Daoy (cell line): ENCODE data around the gene CHKB. TPM values are rescaled to one million over a fixed set of nuclear protein-coding genes. Genes with fewer than 3 reads are reported as not detected.

Source experiments
- DNase-seq: peaks from one replicate; pipeline ENCODE4 v3.0.0-alpha.2; 2015; ENCODE audit warnings: low read depth
- total RNA-seq: library from RNA; depleted of rRNA; stranded (reverse); fragments of >200 nt; shearing (Covaris generic); gene quantifications from 2 replicates; pipeline ENCODE4 v1.2.3, GENCODE V29; 2014

CHKB gene
- total RNA-seq, 1 experiment from 2014 or later, result 18.3 TPM

- DNase-seq, result no peak
Measured at GRCh38 chr22:50600538-50600937, 17.9 kb upstream of the CHKB start, which contains the start of gene MAPK8IP2. TSS of gene MAPK8IP2 (plus strand) at chr22:50600793. CDS start at chr22:50600819, 26 bp downstream.

GRCh38 chr22:50599816-50600455, 17.3 kb upstream of the CHKB start:
- DNase-seq, result peak; percentile 60

DNA sequence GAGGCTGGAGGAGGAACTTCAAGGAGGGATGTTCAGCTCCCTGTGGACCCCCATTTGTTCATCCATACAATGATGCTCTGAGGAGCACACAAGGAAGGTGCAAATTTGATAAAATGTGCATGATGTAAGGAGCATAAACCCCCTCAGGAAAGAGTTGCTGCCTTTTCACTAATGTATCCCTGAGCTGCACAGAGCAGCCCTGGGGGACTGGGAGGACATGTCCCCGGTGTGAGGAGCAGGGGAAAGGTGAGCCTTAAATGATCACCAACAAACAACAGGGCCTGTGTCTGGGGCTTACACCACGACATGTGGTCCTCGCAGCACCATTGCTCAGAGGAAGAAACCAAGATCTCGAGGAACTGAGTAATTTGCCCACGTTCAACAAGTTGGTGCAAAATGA, 14.4 kb upstream of the CHKB start:
- DNase-seq, result no peak

GRCh38 chr22:50595189-50595588, 12.5 kb upstream of the CHKB start:
- DNase-seq, result no peak

DNA sequence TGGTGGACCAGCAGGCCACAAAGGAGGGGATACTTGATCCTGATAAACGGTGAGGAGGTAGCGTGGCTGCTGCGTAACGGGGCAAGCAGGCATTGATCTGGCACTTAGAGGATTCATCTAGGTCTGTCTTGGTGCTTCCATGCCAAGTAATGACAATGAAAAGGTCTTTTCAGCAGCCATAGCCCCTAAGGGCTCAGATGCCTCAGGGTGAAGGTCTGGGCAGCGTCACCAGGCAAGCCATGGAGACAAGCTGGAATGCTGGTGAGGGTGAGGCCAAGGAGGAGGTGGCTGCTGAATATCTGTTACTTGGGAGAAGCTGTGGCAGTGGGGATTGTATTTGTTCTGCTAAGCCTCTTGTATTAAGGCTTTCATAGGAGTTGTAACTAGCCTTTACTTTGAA, 4.8 kb upstream of the CHKB start:
- DNase-seq, result no peak

DNA sequence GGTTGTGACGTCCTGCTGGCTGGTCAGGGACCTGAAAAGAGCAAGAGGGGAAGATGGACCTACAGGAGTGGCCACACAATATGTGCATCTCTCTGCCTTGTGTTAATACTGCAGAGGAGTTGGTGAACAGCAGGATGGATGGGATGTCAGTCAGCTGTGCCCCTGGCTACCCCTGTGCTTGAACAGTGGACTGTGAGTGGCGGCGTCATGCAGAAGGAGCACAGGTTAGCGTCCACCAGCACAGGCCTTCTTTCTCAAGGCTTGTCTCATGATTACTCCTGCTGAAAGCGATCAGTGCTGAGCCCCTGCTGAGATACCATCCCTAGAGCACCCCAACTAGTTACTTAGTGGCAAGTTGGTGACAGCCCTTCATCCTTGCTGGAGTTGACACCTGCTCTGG, 3.8 kb upstream of the CHKB start:
- no peak for DNase-seq

DNA sequence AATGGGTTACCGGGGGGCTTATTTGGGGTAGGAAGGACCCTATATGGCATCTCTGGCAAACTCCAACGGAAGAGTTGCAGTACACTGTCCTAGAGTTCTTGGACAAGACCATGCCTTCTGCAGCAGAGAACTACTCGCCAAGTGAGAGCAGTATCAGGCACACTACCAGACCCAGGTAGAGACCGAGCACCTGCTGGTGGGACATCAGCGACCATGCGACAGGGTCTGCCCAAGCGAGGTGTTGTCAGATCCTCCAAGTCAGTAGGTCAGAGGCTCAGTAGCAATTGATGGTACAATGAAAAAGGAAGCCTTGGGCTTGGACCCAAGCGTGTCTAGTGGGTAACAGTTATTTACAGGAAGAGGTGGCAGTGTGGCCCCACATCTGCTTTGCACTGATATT, 3.1 kb upstream of the CHKB start:
- DNase-seq, result no peak

GRCh38 chr22:50585238-50585637, 2.6 kb upstream of the CHKB start:
- no peak for DNase-seq

DNA sequence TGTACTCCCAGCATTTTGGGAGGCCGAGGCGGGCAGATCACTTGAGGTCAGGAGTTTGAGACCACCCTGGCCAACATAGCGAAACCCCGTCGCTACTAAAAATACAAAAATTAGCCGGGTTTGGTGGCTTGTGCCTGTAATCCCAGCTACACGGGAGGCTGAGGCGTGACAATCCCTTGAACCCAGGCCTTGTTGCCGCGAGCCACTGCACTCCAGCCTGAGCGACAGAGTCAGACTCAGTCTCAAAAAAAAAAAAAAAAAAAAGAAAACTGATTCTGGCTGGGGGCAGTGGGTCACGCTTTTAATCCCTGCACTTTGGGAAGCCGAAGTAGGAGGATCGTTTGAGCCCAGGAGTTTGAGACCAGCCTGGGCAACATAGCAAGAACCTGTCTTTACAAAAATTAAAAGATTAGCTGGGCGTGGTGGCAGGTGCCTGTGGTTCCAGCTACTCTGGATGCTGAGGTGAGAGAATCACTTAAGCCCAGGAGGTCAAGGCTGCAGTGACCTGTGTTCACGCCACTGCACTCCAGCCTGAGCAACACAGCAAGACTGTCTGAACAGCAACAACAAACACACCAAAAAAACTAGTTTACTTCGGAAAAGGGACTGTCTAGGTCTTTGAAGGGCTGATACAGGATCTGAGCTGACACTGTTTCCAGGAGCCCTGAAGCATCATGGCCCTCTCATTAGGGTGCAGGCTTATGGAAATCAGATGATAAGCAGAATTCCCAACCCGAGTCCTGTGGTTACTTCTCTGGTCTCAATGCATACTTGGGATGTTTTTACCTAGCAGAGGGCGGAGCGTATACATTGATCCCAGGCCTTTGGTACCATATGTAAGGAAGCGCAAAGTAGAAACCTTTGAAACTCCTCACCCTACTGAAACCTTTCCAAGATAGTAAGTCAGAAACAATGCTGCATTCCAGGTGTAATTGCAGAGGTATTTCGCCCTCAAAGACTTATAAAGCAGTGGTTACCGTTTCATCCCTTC, 1.8 kb upstream of the CHKB start:
- no peak for DNase-seq

DNA sequence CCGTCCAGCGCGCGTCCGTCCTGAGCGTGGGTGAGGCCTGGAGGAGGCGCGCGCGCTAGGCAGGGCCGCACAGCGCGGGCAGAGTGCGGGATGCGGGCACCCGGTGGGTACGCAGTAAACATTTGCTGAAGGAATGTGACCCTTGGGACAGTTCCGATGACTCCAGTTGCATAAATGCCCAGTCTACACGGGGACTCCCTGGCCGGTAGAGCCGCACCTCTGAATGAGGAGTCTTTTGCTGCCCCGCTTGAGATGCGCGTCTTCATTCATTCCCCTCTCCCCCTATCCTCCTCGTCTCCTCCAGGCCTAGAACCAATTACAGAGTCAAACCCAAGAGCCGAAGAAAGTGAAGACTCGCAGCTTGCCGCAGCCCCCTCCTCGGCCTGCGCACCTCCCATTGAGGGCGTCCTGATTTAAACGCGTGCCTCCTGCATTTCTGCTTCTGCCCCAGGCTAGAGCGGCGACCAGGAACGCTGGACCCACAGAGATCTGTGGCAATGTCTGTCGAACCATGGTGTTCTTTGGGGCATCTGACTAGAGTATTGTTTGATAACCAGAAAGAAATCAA, 729 bp upstream of the CHKB start:
- no peak for DNase-seq

DNA sequence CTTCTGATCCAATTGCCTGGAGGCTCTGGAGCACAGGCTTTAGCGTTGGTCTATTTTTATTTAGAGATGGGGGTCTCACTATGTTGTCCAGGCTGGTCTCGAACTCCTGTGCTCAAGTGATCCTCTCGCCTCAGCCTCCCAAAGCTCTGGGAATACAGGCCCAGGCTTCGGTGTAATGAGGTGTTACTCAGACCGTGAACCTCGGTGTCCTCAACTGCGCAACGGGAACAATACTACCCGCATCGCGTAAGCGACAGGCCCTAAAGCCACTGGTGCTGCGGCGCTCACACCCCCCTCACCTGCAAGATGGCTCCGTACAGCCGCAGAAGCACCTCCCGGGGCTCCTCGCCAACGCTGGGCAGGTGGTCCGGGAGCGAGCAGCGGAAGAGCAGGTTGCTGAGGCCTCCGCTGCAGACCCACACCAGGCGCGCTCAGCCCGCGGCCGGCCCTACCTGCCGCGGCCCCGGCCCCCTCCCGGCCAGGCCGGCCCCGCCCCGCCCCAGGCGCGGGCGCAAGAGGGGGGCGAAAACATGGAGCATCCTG, 628 bp downstream of the CHKB start:
- DNase-seq, result no peak

- no peak for DNase-seq
Measured at GRCh38 chr22:50581031-50581949, 1.4 kb downstream of the CHKB start.

DNA sequence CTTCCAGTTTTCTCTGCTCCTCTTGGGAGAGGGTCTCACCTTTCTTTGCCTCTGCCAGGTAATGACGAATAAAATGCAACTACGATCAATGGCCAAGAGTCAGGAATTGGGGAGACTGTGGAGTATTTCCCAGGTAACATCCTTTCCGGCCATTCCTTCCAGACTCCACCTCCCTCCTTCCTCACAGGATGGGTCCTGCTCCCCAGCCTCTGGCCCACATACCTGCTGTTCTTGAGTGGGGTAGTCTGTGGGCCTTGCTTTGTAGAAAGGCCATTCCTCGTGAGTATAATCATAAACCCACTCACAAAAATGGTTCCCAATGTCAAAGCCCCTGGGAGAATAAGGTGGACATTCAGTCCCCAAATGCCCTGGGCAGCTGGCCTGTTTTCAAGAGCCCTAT, 2.9 kb downstream of the CHKB start:
- no peak for DNase-seq

GRCh38 chr22:50578776-50579310, 3.8 kb downstream of the CHKB start:
- DNase-seq, result no peak

- no peak for DNase-seq
Measured at GRCh38 chr22:50577987-50578775, 4.5 kb downstream of the CHKB start, which contains the start of gene CPT1B. TSS of gene CPT1B (minus strand) at chr22:50578427. CDS start at chr22:50577915, 512 bp downstream.

DNA sequence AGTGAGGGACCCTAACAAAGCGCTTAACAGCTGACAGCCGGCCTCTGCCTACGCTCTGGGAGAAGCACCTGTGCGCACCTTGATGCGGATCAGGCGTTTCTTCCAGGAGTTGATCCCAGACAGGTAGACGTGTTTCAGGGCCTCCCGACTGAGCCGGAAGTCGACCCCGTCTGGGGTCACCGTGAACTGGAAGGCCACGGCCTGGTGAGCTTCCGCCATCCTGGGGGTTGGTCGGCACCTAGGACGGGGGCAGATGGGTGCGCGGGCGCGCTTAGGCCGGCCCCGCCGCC, 5.0 kb downstream of the CHKB start:
- DNase-seq, result no peak

DNA sequence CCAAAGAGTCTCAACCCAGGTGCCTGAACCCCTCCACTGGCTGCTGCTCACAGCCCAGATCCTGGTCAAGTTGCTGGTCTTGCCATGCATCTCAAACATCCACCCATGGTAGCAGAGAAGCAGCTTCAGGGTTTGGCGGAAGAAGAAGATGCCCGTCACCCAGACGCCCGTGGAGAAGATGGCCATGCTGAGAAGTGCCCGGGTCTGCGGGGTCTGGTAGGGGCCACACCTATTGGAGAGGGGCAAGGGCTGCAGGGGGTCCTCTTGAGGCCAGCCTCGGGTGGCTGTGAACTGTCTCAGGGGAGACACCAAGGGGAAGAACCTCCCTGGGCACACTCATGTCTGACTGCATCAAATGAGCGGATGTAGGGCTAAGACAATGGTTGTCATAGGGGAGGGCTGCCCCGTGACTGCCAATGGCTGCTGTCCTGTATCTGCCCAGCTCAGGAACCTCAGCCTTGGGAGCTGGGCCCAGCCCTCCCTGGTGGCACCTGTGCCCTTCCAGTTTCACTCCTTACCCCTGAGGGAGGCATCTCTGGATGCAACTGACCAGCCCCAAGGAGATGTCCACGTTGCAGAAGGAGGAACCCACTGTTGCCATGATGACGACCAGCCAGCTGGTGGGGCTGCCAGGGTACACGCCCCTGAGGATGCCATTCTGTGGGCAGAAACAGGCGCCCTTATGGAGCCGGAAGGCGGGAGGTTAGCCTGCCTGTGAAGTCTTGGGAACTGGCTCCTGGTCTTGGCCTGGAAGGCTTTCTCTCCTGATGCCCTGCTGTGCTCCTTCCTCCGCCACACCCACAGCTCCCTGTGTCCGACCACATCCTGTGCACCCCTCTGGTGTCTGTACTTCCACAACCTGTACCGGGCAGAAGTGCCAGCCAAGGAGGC, 5.6 kb downstream of the CHKB start:
- peak; percentile 27 for DNase-seq

DNA sequence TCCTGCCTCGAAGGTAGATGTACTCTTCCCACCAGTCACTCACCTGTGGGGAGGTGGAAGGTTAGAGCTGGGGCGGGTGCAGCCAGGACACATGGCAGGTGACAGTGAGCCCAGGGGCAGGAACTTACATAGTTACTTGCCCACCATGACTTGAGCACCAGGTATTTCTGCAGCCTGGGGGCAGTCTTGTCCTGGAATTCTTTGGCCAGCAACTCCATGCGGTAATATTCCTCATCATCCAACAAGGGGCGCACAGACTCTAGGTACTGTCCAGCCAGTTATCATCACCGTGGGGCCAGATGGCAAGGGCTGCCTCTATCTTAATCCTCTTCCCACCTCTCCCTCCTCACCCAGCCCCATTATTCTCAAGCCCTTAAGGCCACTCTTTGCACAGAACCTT, 6.6 kb downstream of the CHKB start:
- peak; percentile 63 for DNase-seq

DNA sequence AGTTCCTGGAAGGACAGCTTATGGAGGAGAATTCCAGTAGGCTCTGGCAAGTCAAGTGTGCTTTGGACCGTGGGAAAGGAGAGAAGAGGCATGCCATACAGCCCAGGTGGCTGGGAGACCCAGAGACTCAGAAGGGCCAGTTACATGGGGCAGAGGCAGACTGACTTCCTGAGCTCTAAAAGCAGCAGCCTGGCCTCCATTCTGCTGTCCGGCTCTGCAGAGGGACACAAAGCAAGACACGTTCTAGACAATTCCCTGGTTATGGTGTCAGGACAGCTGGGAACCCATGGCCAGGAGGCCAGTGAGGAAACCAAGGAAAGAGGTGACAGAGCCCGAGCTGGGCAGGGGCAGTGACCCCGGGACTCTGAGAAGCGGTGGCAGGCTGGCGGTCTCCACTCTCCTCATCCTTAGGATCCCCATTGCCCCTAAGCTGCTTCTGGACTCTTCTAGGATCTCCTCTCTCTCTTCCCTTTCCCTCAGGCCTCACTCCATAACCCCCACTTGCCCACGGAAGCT, 7.2 kb downstream of the CHKB start:
- no peak for DNase-seq
